Measurements from ENCODE around the gene HOXA1. TPM values are rescaled to one million over a fixed set of nuclear protein-coding genes. Genes with fewer than 3 reads are reported as not detected.

Gene HOXA1
- total and polyA plus RNA-seq, 2 of the 8 experiments (the other 6 are each of a cell fraction or from before 2014, with no cell fraction given), result not detected

DNA sequence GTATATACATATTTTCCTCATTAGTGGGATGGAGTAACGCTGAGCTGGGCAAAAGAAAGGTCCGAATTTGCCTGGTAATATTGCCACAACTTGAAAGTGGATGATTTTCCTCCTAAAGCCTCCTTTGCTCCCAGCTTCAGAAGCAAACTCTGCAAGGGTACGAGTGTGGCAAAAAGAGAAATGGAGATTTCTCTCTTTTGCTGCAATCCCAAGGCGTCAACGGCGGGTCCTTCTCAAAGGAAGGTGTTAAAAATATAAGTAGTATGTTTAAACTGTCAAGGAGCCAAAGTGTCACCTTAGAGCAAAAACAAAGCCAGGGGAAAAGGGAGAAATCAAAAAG lies 19.1 kb upstream of the HOXA1 start (continued):
- TF ChIP-seq, protein P1, sequence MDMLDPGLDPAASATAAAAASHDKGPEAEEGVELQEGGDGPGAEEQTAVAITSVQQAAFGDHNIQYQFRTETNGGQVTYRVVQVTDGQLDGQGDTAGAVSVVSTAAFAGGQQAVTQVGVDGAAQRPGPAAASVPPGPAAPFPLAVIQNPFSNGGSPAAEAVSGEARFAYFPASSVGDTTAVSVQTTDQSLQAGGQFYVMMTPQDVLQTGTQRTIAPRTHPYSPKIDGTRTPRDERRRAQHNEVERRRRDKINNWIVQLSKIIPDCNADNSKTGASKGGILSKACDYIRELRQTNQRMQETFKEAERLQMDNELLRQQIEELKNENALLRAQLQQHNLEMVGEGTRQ (IDR thresholded peaks at IDR 0.05; ENCODE audit: low read length), result no peak
- TF ChIP-seq PHF8 (conservative IDR thresholded peaks at IDR 0.05; ENCODE audit: low read depth, low read length) (no peak), SIN3A (conservative IDR thresholded peaks at IDR 0.05 in 1 of 2, IDR thresholded peaks at IDR 0.05 in 1 of 2; ENCODE audit: low read depth in 1 of 2, low read length in 2 of 2) (no peak), RBBP5 (IDR thresholded peaks at IDR 0.05; ENCODE audit: borderline replicate concordance, low read depth, low read length) (no peak), NANOG (IDR thresholded peaks at IDR 0.05; ENCODE audit: insufficient read depth, low read depth, low read length, poor library complexity, severe bottlenecking) (no peak), SP4 (IDR thresholded peaks at IDR 0.05; ENCODE audit: low read length) (no peak)
- TF ChIP-seq, protein P2, sequence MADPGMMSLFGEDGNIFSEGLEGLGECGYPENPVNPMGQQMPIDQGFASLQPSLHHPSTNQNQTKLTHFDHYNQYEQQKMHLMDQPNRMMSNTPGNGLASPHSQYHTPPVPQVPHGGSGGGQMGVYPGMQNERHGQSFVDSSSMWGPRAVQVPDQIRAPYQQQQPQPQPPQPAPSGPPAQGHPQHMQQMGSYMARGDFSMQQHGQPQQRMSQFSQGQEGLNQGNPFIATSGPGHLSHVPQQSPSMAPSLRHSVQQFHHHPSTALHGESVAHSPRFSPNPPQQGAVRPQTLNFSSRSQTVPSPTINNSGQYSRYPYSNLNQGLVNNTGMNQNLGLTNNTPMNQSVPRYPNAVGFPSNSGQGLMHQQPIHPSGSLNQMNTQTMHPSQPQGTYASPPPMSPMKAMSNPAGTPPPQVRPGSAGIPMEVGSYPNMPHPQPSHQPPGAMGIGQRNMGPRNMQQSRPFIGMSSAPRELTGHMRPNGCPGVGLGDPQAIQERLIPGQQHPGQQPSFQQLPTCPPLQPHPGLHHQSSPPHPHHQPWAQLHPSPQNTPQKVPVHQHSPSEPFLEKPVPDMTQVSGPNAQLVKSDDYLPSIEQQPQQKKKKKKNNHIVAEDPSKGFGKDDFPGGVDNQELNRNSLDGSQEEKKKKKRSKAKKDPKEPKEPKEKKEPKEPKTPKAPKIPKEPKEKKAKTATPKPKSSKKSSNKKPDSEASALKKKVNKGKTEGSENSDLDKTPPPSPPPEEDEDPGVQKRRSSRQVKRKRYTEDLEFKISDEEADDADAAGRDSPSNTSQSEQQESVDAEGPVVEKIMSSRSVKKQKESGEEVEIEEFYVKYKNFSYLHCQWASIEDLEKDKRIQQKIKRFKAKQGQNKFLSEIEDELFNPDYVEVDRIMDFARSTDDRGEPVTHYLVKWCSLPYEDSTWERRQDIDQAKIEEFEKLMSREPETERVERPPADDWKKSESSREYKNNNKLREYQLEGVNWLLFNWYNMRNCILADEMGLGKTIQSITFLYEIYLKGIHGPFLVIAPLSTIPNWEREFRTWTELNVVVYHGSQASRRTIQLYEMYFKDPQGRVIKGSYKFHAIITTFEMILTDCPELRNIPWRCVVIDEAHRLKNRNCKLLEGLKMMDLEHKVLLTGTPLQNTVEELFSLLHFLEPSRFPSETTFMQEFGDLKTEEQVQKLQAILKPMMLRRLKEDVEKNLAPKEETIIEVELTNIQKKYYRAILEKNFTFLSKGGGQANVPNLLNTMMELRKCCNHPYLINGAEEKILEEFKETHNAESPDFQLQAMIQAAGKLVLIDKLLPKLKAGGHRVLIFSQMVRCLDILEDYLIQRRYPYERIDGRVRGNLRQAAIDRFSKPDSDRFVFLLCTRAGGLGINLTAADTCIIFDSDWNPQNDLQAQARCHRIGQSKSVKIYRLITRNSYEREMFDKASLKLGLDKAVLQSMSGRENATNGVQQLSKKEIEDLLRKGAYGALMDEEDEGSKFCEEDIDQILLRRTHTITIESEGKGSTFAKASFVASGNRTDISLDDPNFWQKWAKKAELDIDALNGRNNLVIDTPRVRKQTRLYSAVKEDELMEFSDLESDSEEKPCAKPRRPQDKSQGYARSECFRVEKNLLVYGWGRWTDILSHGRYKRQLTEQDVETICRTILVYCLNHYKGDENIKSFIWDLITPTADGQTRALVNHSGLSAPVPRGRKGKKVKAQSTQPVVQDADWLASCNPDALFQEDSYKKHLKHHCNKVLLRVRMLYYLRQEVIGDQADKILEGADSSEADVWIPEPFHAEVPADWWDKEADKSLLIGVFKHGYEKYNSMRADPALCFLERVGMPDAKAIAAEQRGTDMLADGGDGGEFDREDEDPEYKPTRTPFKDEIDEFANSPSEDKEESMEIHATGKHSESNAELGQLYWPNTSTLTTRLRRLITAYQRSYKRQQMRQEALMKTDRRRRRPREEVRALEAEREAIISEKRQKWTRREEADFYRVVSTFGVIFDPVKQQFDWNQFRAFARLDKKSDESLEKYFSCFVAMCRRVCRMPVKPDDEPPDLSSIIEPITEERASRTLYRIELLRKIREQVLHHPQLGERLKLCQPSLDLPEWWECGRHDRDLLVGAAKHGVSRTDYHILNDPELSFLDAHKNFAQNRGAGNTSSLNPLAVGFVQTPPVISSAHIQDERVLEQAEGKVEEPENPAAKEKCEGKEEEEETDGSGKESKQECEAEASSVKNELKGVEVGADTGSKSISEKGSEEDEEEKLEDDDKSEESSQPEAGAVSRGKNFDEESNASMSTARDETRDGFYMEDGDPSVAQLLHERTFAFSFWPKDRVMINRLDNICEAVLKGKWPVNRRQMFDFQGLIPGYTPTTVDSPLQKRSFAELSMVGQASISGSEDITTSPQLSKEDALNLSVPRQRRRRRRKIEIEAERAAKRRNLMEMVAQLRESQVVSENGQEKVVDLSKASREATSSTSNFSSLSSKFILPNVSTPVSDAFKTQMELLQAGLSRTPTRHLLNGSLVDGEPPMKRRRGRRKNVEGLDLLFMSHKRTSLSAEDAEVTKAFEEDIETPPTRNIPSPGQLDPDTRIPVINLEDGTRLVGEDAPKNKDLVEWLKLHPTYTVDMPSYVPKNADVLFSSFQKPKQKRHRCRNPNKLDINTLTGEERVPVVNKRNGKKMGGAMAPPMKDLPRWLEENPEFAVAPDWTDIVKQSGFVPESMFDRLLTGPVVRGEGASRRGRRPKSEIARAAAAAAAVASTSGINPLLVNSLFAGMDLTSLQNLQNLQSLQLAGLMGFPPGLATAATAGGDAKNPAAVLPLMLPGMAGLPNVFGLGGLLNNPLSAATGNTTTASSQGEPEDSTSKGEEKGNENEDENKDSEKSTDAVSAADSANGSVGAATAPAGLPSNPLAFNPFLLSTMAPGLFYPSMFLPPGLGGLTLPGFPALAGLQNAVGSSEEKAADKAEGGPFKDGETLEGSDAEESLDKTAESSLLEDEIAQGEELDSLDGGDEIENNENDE (IDR thresholded peaks at IDR 0.05; ENCODE audit: insufficient replicate concordance, low read length), result no peak
